Ureter (tissue), 1 donor: Measurements from ENCODE around the gene GUK1. TPM values are rescaled to one million over a fixed set of nuclear protein-coding genes. Genes with fewer than 3 reads are reported as not detected.
"Not testable (repeated sequence)": the region's sequence is repeated elsewhere in the genome, so short reads cannot be mapped to it uniquely, and the experiment has no call there.

Experiments
- DNase-seq: peaks from one replicate; pipeline ENCODE4 v3.0.0-alpha.2; 2020; ENCODE audit warnings: low spot score
- total RNA-seq: library from RNA; stranded (reverse); gene quantifications from one replicate; pipeline ENCODE4 v1.2.4, GENCODE V29; 2023
- donor health status: DM: yes; HTN: yes; CAD: no.

Gene GUK1
- total RNA-seq, 1 donor from 2014 or later = 182 TPM

GRCh38 chr1:228104526-228105269, 35.4 kb upstream of the GUK1 start:
- peak; percentile 42 for DNase-seq

GRCh38 chr1:228105270-228105995, 34.6 kb upstream of the GUK1 start:
- DNase-seq = no peak

GRCh38 chr1:228105996-228106799, 33.9 kb upstream of the GUK1 start:
- no peak for DNase-seq

GRCh38 chr1:228106800-228107054, 33.4 kb upstream of the GUK1 start:
- no peak for DNase-seq

- DNase-seq = no peak
These were observed 32.4 kb upstream of the GUK1 start for GRCh38 chr1:228107636-228108035.

- DNase-seq = no peak
These were observed 31.9 kb upstream of the GUK1 start for GRCh38 chr1:228108055-228108690.

- no peak for DNase-seq
These were observed 31.4 kb upstream of the GUK1 start for GRCh38 chr1:228108742-228109072.

- peak; percentile 99 for DNase-seq
These were observed 30.8 kb upstream of the GUK1 start, which contains the start of gene MRPL55 for GRCh38 chr1:228109073-228109961. Gene MRPL55 (minus strand): TSS chr1:228109299. CDS start chr1:228108260, 1,039 bp downstream.

GRCh38 chr1:228109962-228110488, 30.1 kb upstream of the GUK1 start:
- no peak for DNase-seq

- no peak for DNase-seq
These were observed 29.5 kb upstream of the GUK1 start for GRCh38 chr1:228110556-228110955.

- DNase-seq = not testable (repeated sequence)
These were observed 28.8 kb upstream of the GUK1 start for GRCh38 chr1:228111315-228111714.

- DNase-seq = no peak
These were observed 27.9 kb upstream of the GUK1 start for GRCh38 chr1:228112167-228112566.

- DNase-seq = no peak
These were observed 27.5 kb upstream of the GUK1 start for GRCh38 chr1:228112617-228113016.

- no peak for DNase-seq
These were observed 25.3 kb upstream of the GUK1 start for GRCh38 chr1:228114827-228115226.

GRCh38 chr1:228117335-228117734, 22.7 kb upstream of the GUK1 start:
- DNase-seq = no peak

- no peak for DNase-seq
These were observed 22.0 kb upstream of the GUK1 start for GRCh38 chr1:228118040-228118439.

GRCh38 chr1:228120351-228120750, 19.7 kb upstream of the GUK1 start:
- DNase-seq = no peak

- DNase-seq = no peak
These were observed 19.1 kb upstream of the GUK1 start for GRCh38 chr1:228120857-228121489.

- DNase-seq = no peak
These were observed 17.1 kb upstream of the GUK1 start for GRCh38 chr1:228122921-228123441.

GRCh38 chr1:228123505-228123904, 16.6 kb upstream of the GUK1 start:
- DNase-seq = no peak
